Measurements from ENCODE around the gene TMEM156. TPM values are rescaled to one million over a fixed set of nuclear protein-coding genes. Genes with fewer than 3 reads are reported as not detected.
"Not testable (repeated sequence)": the region's sequence is repeated elsewhere in the genome, so short reads cannot be mapped to it uniquely, and the experiment has no call there.

TMEM156 gene
- total RNA-seq, 2 donors from 2014 or later: 25.7 to 37.9 TPM

GRCh38 chr4:39048311-39048710 is 16.1 kb upstream of the TMEM156 start:
- peak overlapping the region; percentile 78 for H3K27ac Mint-ChIP-seq
- peak; percentile 11 for ATAC-seq (replicated peaks)
- no peaks in the 10 kb centered on the region for H3K9me3 Mint-ChIP-seq
- peaks cover 37% of the 10 kb centered on the region for H3K4me1 Mint-ChIP-seq
- peaks cover 18% of the 10 kb centered on the region for H3K36me3 Mint-ChIP-seq (ENCODE audit: low read depth)
- H3K4me3 Mint-ChIP-seq: peak overlapping the region; percentile 79
- no peaks in the 10 kb centered on the region for H3K27me3 Mint-ChIP-seq

- Mint-ChIP-seq H3K4me1 (peaks cover 40% of the 10 kb centered on the region), H3K27me3 (no peaks in the 10 kb centered on the region), H3K27ac (peak overlapping the region; percentile 78), H3K4me3 (peak overlapping the region; percentile 79), H3K9me3 (no peaks in the 10 kb centered on the region), H3K36me3 (ENCODE audit: low read depth) (peaks cover 18% of the 10 kb centered on the region)
- ATAC-seq (replicated peaks): no peak
Measured at GRCh38 chr4:39047681-39048080, 15.5 kb upstream of the TMEM156 start.

DNA sequence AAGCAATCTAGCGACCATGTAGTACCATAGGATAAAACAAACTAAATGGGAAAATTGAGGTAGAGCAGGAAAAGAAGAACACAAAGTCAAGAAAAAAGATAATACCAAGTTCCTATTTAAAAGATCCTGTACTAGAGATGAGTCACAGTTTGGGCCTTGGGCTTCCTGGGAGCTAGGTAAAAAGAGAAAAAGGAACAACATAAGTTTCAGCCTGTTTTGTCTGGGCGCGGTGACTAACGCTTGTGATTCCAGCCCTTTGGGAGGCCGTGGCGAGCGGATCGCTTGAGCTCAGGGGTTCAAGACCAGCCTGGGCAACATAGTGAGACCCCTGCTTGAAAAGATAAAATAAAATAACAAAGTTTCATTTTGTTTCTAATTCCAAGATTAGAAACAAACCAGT is 14.0 kb upstream of the TMEM156 start:
- Mint-ChIP-seq H3K36me3 (ENCODE audit: low read depth) (peaks cover 18% of the 10 kb centered on the region), H3K27me3 (no peaks in the 10 kb centered on the region), H3K4me3 (peak overlapping the region; percentile 79), H3K27ac (peak overlapping the region; percentile 78), H3K4me1 (peaks cover 45% of the 10 kb centered on the region), H3K9me3 (no peaks in the 10 kb centered on the region)
- ATAC-seq (replicated peaks): no peak

DNA sequence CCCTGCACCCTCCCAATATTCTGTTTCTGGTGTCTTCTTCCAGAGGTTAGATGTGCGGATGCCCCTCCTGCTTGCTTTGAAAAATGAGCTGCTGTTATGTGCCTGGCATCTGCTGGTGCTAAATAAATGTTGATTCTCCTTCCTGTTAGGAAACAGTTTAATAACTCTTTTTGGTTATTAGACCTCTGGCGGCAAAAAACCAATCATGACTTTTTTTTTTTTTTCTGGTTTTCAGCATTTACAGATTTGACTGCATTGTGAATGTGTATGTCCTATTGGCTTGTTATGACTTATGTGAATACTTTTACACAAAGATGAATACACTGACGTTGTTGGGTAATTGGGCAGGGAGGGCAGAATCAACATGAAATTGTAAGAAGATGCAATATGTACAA is 13.6 kb upstream of the TMEM156 start:
- peaks cover 43% of the 10 kb centered on the region for H3K4me1 Mint-ChIP-seq
- H3K36me3 Mint-ChIP-seq (ENCODE audit: low read depth): peaks cover 18% of the 10 kb centered on the region
- peak; percentile 31 for ATAC-seq (replicated peaks)
- H3K27me3 Mint-ChIP-seq: no peaks in the 10 kb centered on the region
- peak overlapping the region; percentile 78 for H3K27ac Mint-ChIP-seq
- peak overlapping the region; percentile 79 for H3K4me3 Mint-ChIP-seq
- H3K9me3 Mint-ChIP-seq: no peaks in the 10 kb centered on the region

DNA sequence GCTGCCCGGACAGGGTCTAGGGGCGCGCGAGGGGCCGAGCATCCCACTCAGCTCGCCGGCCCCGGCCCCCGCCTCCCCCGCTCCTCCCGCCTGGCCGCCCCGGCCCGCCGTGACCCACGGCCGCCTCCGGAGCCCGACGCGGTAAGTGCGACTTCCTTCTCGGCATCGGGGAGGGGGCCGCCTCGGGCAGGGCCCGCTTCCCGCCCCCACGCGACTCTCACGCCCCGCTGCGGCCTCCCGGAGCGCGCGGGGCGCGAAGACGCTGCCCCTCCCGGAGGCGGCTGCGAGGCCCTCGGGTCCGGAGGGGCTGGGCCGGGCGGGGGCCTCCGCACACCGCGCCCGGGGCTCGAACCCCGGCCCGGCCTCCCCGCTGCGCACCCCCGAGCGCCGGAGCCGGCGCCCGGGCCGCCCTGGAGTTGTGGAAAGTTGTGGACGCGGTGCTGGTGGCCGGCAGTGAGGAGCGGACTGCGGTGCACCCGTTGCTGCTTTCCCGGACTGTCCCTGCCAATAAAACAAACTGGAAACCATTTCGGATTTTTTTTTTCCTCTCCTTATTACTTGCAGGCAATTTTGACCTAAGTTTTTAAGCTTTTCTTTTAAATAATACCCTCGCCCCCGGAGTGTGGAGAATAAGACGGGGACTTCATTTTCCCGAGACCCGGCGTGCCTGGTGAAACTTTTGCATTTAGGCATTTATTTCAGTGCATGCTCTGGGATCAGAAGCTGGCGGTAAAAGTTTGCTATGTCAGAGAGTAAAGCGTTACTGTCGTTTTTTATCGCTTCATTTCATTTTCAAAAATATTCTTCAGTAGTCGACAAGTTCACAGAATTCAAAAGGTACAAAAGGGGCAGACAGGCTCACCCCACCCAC is 13.0 kb upstream of the TMEM156 start:
- peak; percentile 27 for ATAC-seq (replicated peaks)
- Mint-ChIP-seq H3K4me3 (peak overlapping the region; percentile 79), H3K9me3 (no peaks in the 10 kb centered on the region), H3K36me3 (ENCODE audit: low read depth) (peaks cover 18% of the 10 kb centered on the region), H3K27ac (peak overlapping the region; percentile 78), H3K27me3 (no peaks in the 10 kb centered on the region), H3K4me1 (peaks cover 38% of the 10 kb centered on the region)

DNA sequence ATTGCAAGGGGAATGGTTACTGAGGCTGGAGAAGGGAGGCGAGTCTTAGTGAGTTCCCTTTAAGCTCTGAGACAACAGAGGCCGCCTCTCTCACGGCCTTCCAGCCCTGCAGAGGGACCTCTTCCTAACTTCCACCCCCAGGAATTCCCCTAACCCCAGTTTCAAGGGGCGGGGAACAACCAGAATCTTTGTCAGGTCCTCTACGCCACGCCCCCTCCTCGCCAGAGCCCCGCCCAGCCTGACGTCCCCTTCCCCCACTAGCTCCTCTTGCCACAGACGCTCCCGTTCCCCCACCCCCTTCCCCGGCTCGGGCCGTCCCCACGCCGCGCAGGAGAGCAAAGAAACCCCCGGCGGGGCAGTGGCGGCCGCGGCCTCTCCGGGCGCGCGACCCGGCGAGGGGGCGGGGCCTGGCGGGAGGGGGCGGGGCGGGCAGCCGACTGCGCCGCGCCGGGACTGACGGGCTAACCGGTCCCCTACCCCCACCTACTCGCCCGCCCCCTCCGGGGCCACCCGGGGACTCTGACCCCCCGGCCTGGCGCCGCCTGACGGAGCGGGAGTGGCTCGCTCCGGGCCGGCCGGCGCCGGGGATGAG is 12.3 kb upstream of the TMEM156 start:
- Mint-ChIP-seq H3K4me3 (peak overlapping the region; percentile 88), H3K27ac (peak overlapping the region; percentile 91), H3K36me3 (ENCODE audit: low read depth) (peaks cover 18% of the 10 kb centered on the region), H3K9me3 (no peaks in the 10 kb centered on the region), H3K4me1 (peaks cover 38% of the 10 kb centered on the region), H3K27me3 (no peaks in the 10 kb centered on the region)
- peak; percentile 86 for ATAC-seq (replicated peaks)

DNA sequence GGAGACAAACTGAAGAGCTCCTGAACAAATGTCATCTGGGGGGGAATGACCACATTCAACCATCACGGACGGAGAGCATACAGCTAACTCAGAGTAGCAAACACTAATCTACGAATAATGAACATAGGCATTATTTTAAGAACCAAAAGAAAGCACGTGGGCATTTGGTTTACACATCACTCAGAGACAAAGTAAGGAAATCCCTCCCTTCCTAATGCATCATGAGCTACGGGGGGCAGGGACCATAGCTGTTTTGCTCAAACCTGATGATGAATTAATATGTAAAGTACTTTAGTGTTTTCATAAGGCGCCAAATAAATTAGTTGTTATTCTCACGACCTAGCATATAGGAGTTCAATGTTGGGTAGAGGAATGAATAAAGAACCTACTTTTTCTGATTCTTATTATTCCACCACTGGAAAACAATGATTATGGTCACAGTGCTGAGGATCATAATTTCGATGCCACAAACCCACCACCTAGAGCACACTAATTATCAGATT is 11.7 kb upstream of the TMEM156 start:
- Mint-ChIP-seq H3K27me3 (no peaks in the 10 kb centered on the region), H3K9me3 (no peaks in the 10 kb centered on the region), H3K27ac (peak overlapping the region; percentile 91), H3K36me3 (ENCODE audit: low read depth) (peaks cover 18% of the 10 kb centered on the region), H3K4me3 (peak overlapping the region; percentile 88), H3K4me1 (peaks cover 38% of the 10 kb centered on the region)
- peak; percentile 3 for ATAC-seq (replicated peaks)

- Mint-ChIP-seq H3K4me1 (peaks cover 32% of the 10 kb centered on the region), H3K4me3 (peak overlapping the region; percentile 88), H3K27ac (peak overlapping the region; percentile 91), H3K27me3 (no peaks in the 10 kb centered on the region), H3K36me3 (ENCODE audit: low read depth) (peaks cover 16% of the 10 kb centered on the region), H3K9me3 (no peaks in the 10 kb centered on the region)
- ATAC-seq (replicated peaks): no peak
Measured at GRCh38 chr4:39043058-39043860, 11.1 kb upstream of the TMEM156 start.

DNA sequence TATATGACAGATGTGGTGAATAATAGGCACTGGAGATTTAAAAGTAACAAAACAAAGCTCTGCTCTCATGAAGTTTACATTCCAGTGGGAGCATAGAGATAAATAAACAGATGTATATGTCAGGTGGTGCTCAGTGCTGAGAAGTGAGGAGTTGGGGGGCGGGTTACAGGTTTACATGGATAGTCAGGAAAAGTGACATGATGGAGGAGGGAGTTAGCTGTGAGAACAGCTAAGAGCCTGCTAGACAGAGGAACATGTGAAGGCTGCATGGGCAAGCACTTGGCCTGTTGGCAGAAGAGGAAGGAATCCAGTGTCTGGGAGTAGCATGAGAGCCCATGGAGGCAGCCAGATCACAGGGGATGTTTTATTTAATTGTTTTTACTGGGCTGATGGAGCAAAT is 10.2 kb upstream of the TMEM156 start:
- H3K27ac Mint-ChIP-seq: peak overlapping the region; percentile 5
- no peaks in the 10 kb centered on the region for H3K9me3 Mint-ChIP-seq
- ATAC-seq (replicated peaks): no peak
- peaks cover 9% of the 10 kb centered on the region for H3K36me3 Mint-ChIP-seq (ENCODE audit: low read depth)
- H3K4me3 Mint-ChIP-seq: peak overlapping the region; percentile 7
- H3K27me3 Mint-ChIP-seq: no peaks in the 10 kb centered on the region
- peaks cover 31% of the 10 kb centered on the region for H3K4me1 Mint-ChIP-seq

DNA sequence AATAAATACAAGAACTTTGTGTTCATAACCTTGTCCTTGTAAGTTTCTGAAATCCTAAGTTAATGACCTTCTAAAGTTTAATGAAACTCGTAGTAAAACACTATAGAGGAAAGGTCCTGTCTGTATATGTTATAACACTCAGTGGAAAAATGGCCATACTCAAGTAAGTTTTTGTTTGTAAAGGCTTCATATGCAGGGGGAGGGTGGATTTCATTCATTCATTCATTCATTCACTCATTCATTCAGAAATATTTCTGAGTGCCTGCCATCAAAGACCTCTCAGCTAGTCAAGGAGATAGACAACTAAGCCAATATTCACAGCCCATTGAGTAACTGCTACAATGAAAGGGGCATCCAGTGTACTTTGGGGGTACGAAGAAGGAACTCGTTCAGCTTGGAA is 6.9 kb upstream of the TMEM156 start:
- Mint-ChIP-seq H3K36me3 (ENCODE audit: low read depth) (no peaks in the 10 kb centered on the region), H3K9me3 (no peaks in the 10 kb centered on the region), H3K27ac (no peak overlapping the region), H3K27me3 (no peaks in the 10 kb centered on the region), H3K4me3 (no peak overlapping the region), H3K4me1 (peaks cover 22% of the 10 kb centered on the region)
- ATAC-seq (replicated peaks): no peak

DNA sequence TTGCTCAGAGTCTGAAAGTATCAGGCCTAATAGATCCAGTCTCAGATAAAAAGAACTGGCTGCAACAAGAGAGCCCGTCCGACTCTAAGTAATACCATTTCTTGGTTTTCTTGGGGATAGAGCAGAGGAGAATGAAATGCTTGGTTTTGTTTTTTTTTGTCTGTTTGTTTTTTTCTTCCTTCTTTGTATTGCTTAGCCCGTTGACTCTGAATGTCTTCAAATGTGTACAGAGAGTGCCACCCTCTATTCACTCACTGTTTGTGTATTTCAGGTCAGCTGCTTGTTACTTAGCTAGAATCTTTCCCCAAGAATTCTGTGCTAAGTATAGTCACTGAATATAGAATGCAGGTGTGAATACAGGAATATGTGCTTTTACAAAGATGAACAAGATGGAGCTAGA is 5.7 kb upstream of the TMEM156 start:
- no peak overlapping the region for H3K4me3 Mint-ChIP-seq
- no peaks in the 10 kb centered on the region for H3K9me3 Mint-ChIP-seq
- H3K27ac Mint-ChIP-seq: peak overlapping the region; percentile 55

DNA sequence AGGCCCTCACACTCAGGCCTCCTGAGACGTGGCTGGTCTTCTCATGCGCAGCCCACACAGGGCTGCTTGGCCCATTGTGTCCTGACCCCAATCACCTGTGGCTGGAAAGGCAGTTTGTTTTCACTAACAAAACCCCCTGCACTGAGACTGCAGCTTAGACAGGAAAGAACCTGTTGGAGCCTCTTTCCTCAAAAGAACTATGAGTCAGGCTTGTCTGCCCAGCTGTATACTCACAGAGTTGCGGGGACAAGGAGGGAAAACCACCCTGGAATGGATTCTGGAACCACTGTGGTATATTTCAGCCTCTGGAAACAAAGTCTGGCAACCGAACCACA is 5.2 kb upstream of the TMEM156 start:
- Mint-ChIP-seq H3K4me1 (peaks cover 12% of the 10 kb centered on the region), H3K36me3 (ENCODE audit: low read depth) (peaks cover 2% of the 10 kb centered on the region), H3K4me3 (no peak overlapping the region), H3K9me3 (no peaks in the 10 kb centered on the region), H3K27me3 (no peaks in the 10 kb centered on the region), H3K27ac (peak overlapping the region; percentile 55)
- ATAC-seq (replicated peaks): no peak

More for the DNA sequence above, 5.7 kb upstream of the TMEM156 start:
- Mint-ChIP-seq H3K36me3 (ENCODE audit: low read depth) (no peaks in the 10 kb centered on the region), H3K4me1 (peaks cover 13% of the 10 kb centered on the region), H3K27me3 (no peaks in the 10 kb centered on the region)
- ATAC-seq (replicated peaks): no peak

GRCh38 chr4:39036172-39036571 is 4.0 kb upstream of the TMEM156 start:
- peaks cover 6% of the 10 kb centered on the region for H3K36me3 Mint-ChIP-seq (ENCODE audit: low read depth)
- peak overlapping the region; percentile 37 for H3K27ac Mint-ChIP-seq
- no peaks in the 10 kb centered on the region for H3K27me3 Mint-ChIP-seq
- H3K9me3 Mint-ChIP-seq: no peaks in the 10 kb centered on the region
- no peak for ATAC-seq (replicated peaks)
- H3K4me3 Mint-ChIP-seq: no peak overlapping the region
- H3K4me1 Mint-ChIP-seq: peaks cover 8% of the 10 kb centered on the region

DNA sequence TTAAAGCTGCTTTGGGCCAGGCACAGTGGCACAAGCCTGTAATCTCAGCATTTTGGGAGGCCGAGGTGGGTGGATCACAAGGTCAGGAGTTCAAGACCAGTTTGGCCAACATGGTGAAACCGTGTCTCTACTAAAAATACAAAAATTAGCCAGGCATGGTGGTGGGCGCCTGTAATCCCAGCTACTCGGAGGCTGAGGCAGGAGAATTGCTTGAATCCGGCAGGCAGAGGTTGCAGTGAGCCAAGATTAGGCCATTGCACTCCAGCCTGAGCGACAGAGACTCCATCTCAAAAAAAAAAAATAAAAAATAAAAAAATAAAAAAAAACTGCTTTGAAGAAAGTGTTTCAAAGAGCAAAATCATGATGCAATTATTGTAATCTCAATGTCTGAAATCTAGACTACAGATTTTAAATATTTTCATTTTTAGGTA is 604 bp downstream of the TMEM156 start:
- Mint-ChIP-seq H3K4me3 (peak overlapping the region; percentile 84), H3K27ac (peak overlapping the region; percentile 77)
- ATAC-seq (replicated peaks); H3K4me1 Mint-ChIP-seq; H3K27me3 Mint-ChIP-seq; H3K9me3 Mint-ChIP-seq; H3K36me3 Mint-ChIP-seq (ENCODE audit: low read depth): not testable (repeated sequence)
